ENCODE measurements around the gene CDHR1.

The CDHR1 gene

DNA sequence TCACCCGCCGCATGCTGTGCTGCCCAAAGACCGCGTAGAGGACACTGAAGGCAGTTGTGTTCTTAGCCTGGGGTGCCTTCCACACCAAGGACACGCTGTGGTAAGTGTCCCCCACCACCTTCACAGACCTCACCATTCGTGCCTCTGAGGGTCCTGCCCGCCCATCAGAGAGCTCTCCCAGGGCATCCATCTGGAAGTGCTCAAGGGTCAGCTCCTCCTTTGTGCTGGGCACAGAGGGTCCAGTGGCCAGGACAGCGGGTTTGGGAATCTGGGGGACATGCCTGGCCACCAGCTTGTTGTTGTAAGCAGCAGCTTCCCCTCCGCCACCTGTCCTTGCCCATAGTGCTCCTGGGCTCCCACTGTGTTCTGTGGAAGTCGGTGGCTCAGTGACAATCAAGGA is 38.0 kb downstream of the CDHR1 start:
- TF ChIP-seq ARNTL (CRISPR knock-in tag; IDR thresholded peaks at IDR 0.05; ENCODE audit: borderline replicate concordance, low read depth) (no peak), CSDC2 (CRISPR knock-in tag; IDR thresholded peaks at IDR 0.05) (no peak), ESRRG (CRISPR knock-in tag; IDR thresholded peaks at IDR 0.05) (no peak), ZC3H10 (CRISPR knock-in tag; IDR thresholded peaks at IDR 0.05) (no peak), OSR1 (CRISPR knock-in tag; IDR thresholded peaks at IDR 0.05) (no peak), GLIS3 (CRISPR knock-in tag; IDR thresholded peaks at IDR 0.05) (no peak), TOX (CRISPR knock-in tag; IDR thresholded peaks at IDR 0.05; ENCODE audit: borderline replicate concordance) (no peak), RARB (CRISPR knock-in tag; IDR thresholded peaks at IDR 0.05) (no peak), ZFP30 (CRISPR knock-in tag; IDR thresholded peaks at IDR 0.05) (no peak), ZFP3 (CRISPR knock-in tag; IDR thresholded peaks at IDR 0.05) (no peak), ZNF70 (CRISPR knock-in tag; IDR thresholded peaks at IDR 0.05) (no peak), SNAI2 (CRISPR knock-in tag; IDR thresholded peaks at IDR 0.05) (no peak), ISL1 (CRISPR knock-in tag; IDR thresholded peaks at IDR 0.05) (no peak)
- TF ChIP-seq, protein P1, sequence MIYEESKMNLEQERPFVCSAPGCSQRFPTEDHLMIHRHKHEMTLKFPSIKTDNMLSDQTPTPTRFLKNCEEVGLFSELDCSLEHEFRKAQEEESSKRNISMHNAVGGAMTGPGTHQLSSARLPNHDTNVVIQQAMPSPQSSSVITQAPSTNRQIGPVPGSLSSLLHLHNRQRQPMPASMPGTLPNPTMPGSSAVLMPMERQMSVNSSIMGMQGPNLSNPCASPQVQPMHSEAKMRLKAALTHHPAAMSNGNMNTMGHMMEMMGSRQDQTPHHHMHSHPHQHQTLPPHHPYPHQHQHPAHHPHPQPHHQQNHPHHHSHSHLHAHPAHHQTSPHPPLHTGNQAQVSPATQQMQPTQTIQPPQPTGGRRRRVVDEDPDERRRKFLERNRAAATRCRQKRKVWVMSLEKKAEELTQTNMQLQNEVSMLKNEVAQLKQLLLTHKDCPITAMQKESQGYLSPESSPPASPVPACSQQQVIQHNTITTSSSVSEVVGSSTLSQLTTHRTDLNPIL (CRISPR knock-in tag; IDR thresholded peaks at IDR 0.05; ENCODE audit: low read depth), result no peak
- TF ChIP-seq, protein P2, sequence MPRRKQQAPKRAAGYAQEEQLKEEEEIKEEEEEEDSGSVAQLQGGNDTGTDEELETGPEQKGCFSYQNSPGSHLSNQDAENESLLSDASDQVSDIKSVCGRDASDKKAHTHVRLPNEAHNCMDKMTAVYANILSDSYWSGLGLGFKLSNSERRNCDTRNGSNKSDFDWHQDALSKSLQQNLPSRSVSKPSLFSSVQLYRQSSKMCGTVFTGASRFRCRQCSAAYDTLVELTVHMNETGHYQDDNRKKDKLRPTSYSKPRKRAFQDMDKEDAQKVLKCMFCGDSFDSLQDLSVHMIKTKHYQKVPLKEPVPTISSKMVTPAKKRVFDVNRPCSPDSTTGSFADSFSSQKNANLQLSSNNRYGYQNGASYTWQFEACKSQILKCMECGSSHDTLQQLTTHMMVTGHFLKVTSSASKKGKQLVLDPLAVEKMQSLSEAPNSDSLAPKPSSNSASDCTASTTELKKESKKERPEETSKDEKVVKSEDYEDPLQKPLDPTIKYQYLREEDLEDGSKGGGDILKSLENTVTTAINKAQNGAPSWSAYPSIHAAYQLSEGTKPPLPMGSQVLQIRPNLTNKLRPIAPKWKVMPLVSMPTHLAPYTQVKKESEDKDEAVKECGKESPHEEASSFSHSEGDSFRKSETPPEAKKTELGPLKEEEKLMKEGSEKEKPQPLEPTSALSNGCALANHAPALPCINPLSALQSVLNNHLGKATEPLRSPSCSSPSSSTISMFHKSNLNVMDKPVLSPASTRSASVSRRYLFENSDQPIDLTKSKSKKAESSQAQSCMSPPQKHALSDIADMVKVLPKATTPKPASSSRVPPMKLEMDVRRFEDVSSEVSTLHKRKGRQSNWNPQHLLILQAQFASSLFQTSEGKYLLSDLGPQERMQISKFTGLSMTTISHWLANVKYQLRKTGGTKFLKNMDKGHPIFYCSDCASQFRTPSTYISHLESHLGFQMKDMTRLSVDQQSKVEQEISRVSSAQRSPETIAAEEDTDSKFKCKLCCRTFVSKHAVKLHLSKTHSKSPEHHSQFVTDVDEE (CRISPR knock-in tag; IDR thresholded peaks at IDR 0.05), result no peak

GRCh38 chr10:84233940-84234339 is 39.6 kb downstream of the CDHR1 start:
- TF ChIP-seq ZFP30 (CRISPR knock-in tag; IDR thresholded peaks at IDR 0.05), result no peak
- TF ChIP-seq ZNF70 (CRISPR knock-in tag; IDR thresholded peaks at IDR 0.05), result no peak
- TF ChIP-seq PATZ1 (CRISPR knock-in tag; IDR thresholded peaks at IDR 0.05; ENCODE audit: borderline replicate concordance), result no peak
- TF ChIP-seq SNAI2 (CRISPR knock-in tag; IDR thresholded peaks at IDR 0.05), result no peak
- TF ChIP-seq OSR1 (CRISPR knock-in tag; IDR thresholded peaks at IDR 0.05), result no peak
- TF ChIP-seq ESRRG (CRISPR knock-in tag; IDR thresholded peaks at IDR 0.05), result no peak
- no peak for TF ChIP-seq TOX (CRISPR knock-in tag; IDR thresholded peaks at IDR 0.05; ENCODE audit: borderline replicate concordance)
- no peak for ATAC-seq

More for the DNA sequence above, 38.0 kb downstream of the CDHR1 start:
- ATAC-seq, result no peak

DNA sequence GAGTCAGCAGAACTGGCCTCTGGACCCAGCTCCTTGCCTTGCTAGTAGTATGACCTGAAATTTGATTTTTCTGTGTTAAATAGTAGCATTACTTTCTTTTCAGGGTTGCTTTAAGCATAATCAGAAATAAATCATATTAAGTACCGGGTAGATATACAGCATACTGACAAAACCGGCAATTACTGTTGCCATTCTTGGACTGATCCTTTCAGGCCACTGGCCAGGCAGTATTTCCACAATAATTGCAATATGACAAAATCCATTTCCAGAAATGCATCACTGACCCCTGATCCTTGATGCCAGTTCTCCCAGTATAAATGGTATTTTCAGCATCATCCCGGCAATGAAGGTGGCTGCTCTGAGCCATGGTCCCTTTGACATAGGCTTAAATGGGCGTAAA is 40.1 kb downstream of the CDHR1 start:
- TF ChIP-seq POU6F1 (CRISPR knock-in tag; IDR thresholded peaks at IDR 0.05; ENCODE audit: borderline replicate concordance, low read depth), result no peak
- no peak for TF ChIP-seq TOX (CRISPR knock-in tag; IDR thresholded peaks at IDR 0.05; ENCODE audit: borderline replicate concordance)
- TF ChIP-seq, protein P2 (CRISPR knock-in tag; IDR thresholded peaks at IDR 0.05), result no peak
- no peak for TF ChIP-seq ZFP3 (CRISPR knock-in tag; IDR thresholded peaks at IDR 0.05)
- TF ChIP-seq ZNF70 (CRISPR knock-in tag; IDR thresholded peaks at IDR 0.05), result no peak
- no peak for TF ChIP-seq CSRNP3 (CRISPR knock-in tag; IDR thresholded peaks at IDR 0.05)
- no peak for TF ChIP-seq GLIS3 (CRISPR knock-in tag; IDR thresholded peaks at IDR 0.05)
- TF ChIP-seq PPARA (CRISPR knock-in tag; IDR thresholded peaks at IDR 0.05; ENCODE audit: borderline replicate concordance), result no peak
- TF ChIP-seq ZC3H10 (CRISPR knock-in tag; IDR thresholded peaks at IDR 0.05), result no peak
- no peak for ATAC-seq

Measured in SK-N-SH treated with all-trans-retinoic acid at 6 μM for 48 hours (cell line).